Activated naive CD8-positive, alpha-beta T cell treated with anti-CD3 and anti-CD28 coated beads, Interleukin-2, amount 50 U/mL, for 16 hours (primary cell): Measurements from ENCODE around the gene PIBF1.

ENCODE experiments used
- DNase-seq: peaks from one replicate; pipeline ENCODE4 v3.0.0-alpha.2; 2020; ENCODE audit warnings: low read depth, low spot score

Gene PIBF1

GRCh38 chr13:73060251-73061160 is 278.6 kb downstream of the PIBF1 start:
- DNase-seq, result no peak

GRCh38 chr13:73061473-73061872 is 279.5 kb downstream of the PIBF1 start:
- no peak for DNase-seq

GRCh38 chr13:73061876-73062275 is 279.9 kb downstream of the PIBF1 start:
- DNase-seq, result no peak

GRCh38 chr13:73062468-73062867 is 280.5 kb downstream of the PIBF1 start:
- DNase-seq, result no peak

GRCh38 chr13:73063166-73063565 is 281.2 kb downstream of the PIBF1 start:
- DNase-seq, result no peak

- no peak for DNase-seq
These were observed 283.1 kb downstream of the PIBF1 start for GRCh38 chr13:73065036-73065435.

GRCh38 chr13:73065665-73066340 is 283.9 kb downstream of the PIBF1 start:
- DNase-seq, result no peak
